Right atrium auricular region (tissue), 2 donors: ENCODE results near the gene TRAPPC3L. TPM values are rescaled to one million over a fixed set of nuclear protein-coding genes. Genes with fewer than 3 reads are reported as not detected.
"Not testable (repeated sequence)": the region's sequence is repeated elsewhere in the genome, so short reads cannot be mapped to it uniquely, and the experiment has no call there.

Source experiments
- DNase-seq: peaks from one replicate; pipeline ENCODE4 v3.0.0-alpha.2; 2019; ENCODE audit warnings: low spot score
- H3K27ac ChIP-seq, 2 donors: fragments of 200-600 bp; sonication (generic); 1 replicate in 1 of 2; 2 replicates in 1 of 2; pipeline ENCODE4 v1.5.1; 2016 to 2019
- H3K27me3 ChIP-seq, 2 donors: fragments of 200-600 bp; sonication (generic); one replicate each; pipeline versions ENCODE4 v1.5.1 to v1.6.0; 2017 to 2019
- H3K36me3 ChIP-seq: fragments of 200-600 bp; sonication (generic); one replicate; pipeline ENCODE4 v1.5.1; 2016
- H3K4me1 ChIP-seq, 2 donors: fragments of 200-600 bp; sonication (generic); one replicate each; pipeline versions ENCODE4 v1.5.1 to v1.6.0; 2017 to 2019
- H3K4me3 ChIP-seq, 2 donors: fragments of 200-600 bp; sonication (generic); 1 replicate in 1 of 2; 2 replicates in 1 of 2; pipeline ENCODE4 v1.5.1; 2017 to 2019; ENCODE audit warnings: mild to moderate bottlenecking in 1 of 2, moderate library complexity in 1 of 2
- H3K9me3 ChIP-seq, 2 donors: fragments of 200-600 bp; sonication (generic); one replicate each; pipeline ENCODE4 v1.5.1; 2019
- total RNA-seq, 2 donors: library from RNA; depleted of rRNA; stranded (reverse); fragments of >200 nt; gene quantifications; one replicate each; pipeline ENCODE4 v1.1.0, GENCODE V29; 2016
- TF ChIP-seq, protein P1 (sequence below), 2 donors: fragments of 200-600 bp; sonication (generic); IDR thresholded peaks; one replicate each; pipeline ENCODE4 v1.5.1; 2019; ENCODE audit warnings: antibody characterized with exemption in 2 of 2

The TRAPPC3L gene
- total RNA-seq, 2 donors from 2014 or later = 0.20 TPM; not detected in 1

DNA sequence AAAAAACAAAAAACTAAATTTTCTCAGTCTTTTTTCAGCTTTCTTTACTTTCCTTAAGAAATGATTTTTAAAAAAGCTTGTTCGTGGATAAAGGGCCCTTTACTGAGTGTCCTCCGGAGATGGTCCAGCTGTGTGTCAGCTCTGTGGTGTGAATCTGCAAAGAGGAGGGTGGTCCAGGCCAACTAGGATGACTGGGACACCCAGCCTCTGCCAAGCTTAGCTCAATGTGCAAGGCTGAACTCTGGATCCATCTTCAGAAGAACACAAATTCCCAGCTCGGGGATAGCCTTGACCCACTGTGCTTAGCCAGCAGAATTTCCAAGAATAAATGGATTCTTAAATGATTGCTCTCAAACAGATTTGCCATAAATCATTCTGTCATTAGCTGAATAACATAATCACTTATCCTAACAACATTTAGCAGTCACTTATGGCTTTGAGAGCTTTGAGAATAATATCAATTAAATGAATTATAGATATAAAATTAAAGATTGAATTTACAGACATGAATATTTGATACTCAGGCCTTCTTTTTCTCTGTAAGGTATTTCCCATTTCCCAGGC is 48.3 kb downstream of the TRAPPC3L start:
- no peaks in the 10 kb centered on the region for H3K4me1 ChIP-seq
- DNase-seq = no peak
- H3K27ac ChIP-seq = no peak overlapping the region
- no peaks in the 10 kb centered on the region for H3K36me3 ChIP-seq
- H3K9me3 ChIP-seq = no peaks in the 10 kb centered on the region
- TF ChIP-seq, protein P1, sequence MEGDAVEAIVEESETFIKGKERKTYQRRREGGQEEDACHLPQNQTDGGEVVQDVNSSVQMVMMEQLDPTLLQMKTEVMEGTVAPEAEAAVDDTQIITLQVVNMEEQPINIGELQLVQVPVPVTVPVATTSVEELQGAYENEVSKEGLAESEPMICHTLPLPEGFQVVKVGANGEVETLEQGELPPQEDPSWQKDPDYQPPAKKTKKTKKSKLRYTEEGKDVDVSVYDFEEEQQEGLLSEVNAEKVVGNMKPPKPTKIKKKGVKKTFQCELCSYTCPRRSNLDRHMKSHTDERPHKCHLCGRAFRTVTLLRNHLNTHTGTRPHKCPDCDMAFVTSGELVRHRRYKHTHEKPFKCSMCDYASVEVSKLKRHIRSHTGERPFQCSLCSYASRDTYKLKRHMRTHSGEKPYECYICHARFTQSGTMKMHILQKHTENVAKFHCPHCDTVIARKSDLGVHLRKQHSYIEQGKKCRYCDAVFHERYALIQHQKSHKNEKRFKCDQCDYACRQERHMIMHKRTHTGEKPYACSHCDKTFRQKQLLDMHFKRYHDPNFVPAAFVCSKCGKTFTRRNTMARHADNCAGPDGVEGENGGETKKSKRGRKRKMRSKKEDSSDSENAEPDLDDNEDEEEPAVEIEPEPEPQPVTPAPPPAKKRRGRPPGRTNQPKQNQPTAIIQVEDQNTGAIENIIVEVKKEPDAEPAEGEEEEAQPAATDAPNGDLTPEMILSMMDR (IDR thresholded peaks at IDR 0.05) = no peak
- no peak overlapping the region for H3K4me3 ChIP-seq
- no peaks in the 10 kb centered on the region for H3K27me3 ChIP-seq

DNA sequence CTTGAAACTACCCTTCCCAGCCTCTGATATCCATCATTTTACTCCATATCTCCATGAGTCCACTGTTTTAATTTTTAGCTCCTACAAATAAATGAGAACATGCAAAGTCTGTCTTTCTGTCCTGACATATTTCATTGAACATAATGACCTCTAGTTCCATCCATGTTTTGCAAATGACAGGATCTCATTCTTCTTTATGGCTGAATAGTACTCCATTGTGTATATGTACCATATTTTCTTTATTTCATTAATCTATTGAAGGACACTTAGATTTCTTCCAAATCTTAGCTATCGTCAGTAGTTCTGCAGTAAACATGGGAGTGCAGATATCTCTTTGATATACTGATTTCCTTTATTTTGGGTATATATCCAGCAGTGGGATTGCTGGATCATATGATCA is 50.3 kb downstream of the TRAPPC3L start:
- H3K27ac ChIP-seq, H3K4me1 ChIP-seq, H3K36me3 ChIP-seq, H3K27me3 ChIP-seq, H3K4me3 ChIP-seq, H3K9me3 ChIP-seq, DNase-seq: not testable (repeated sequence)

DNA sequence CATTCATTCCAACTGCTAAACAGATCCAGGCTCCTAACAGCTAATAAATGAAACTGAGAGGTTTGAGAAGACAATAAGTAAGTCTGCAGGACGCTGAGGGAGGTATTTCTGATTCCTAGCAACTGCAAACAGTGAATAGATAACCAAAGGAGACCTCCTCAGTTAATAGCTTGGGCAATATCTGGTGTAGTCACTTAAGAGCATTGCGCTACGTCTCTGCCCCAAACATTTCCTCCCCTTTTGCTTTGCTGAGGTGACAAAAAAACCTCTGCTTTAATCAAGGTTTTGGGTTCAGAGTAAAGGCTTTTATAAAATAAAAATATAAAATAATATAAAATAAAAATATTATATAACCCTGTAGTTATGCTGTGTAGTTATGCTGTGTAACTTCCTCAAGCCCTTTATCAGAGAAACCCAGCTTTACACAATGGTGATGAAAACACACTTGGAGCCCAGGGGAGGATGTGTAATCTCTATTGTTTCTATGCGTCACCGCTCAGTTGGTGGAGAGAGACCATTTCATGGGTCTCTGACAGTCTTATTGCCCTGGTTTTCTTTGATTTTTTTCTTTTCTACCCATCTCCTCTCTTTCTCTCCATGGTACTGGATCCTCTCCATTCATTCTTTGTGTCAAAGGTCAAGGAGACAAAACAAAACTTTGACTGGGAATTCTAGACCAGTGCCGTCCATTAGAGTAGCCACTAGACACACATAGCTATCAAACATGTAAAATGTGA is 53.0 kb downstream of the TRAPPC3L start:
- TF ChIP-seq, protein P1 (IDR thresholded peaks at IDR 0.05) = no peak
- no peaks in the 10 kb centered on the region for H3K9me3 ChIP-seq
- no peaks in the 10 kb centered on the region for H3K27me3 ChIP-seq
- no peaks in the 10 kb centered on the region for H3K36me3 ChIP-seq
- no peak overlapping the region for H3K4me3 ChIP-seq
- DNase-seq = no peak
- no peaks in the 10 kb centered on the region for H3K4me1 ChIP-seq
- H3K27ac ChIP-seq = no peak overlapping the region

DNA sequence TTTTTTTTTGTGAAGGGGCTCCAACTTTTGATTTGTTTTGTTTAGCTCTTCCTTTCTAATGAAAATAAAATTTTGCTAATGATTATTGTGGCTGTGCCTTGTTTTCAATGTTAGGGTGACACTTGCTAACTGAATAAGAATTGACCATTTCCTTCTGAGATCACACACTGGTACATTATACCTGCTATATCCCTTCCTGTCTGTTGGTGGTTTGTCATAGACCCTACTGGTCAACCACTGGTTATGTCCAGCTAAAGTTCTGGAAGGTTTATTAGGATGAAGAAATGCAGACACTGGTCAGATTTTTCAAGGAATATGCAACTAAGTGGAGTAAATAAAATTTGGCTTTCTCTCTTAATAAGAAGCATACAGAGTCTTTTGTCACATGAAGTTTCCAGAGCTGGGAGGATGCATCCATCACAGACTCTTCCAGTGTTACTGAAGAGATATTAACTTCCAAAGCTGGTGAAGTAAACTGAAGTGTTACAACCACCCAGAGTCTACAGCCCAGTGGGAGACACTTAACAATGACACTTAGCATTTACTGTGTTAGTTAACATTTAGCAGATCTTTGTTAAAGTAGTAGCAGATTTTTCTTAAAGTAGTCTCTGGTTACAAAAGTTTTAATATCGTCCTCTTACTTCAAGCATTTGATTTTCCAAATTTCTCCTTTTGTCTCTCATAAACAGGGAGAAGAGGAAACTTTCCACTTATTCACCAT is 53.7 kb downstream of the TRAPPC3L start:
- H3K36me3 ChIP-seq = no peaks in the 10 kb centered on the region
- no peak overlapping the region for H3K27ac ChIP-seq
- DNase-seq = no peak
- H3K4me1 ChIP-seq = no peaks in the 10 kb centered on the region
- TF ChIP-seq, protein P1 (IDR thresholded peaks at IDR 0.05) = no peak
- H3K4me3 ChIP-seq = no peak overlapping the region
- no peaks in the 10 kb centered on the region for H3K27me3 ChIP-seq
- H3K9me3 ChIP-seq = no peaks in the 10 kb centered on the region

DNA sequence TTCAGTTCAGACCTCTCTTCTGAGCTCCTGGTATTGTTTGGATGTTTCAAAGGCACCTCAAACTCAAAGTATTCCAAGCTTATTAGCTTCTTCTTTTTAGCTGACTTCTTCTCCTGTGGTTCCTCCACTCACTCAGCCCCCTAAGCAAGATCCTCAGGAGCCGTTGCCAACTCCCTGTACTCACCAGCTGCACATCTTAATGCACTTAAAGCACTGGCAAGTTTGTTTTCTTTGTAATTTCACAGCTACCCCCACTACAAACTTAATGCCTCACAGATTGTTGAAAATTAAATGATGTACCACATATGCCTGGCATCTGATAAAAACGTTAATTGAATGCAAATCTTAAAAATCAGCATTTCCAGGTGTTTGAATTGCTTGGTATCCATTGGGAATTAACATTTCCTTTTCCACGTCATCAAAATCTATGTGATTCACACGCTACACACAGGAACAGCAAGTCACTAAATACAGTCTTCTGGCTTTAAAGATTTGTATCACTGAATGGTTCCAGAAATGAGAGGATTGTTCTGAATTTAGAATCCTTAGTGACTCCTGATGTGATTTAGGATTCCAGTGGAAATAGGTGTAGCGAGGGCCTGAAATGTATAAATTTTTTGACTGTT is 59.8 kb downstream of the TRAPPC3L start:
- DNase-seq = no peak

More for the DNA sequence above, 59.8 kb downstream of the TRAPPC3L start:
- TF ChIP-seq, protein P1 (IDR thresholded peaks at IDR 0.05) = no peak
- Histone ChIP-seq H3K27me3 (no peaks in the 10 kb centered on the region), H3K4me1 (no peaks in the 10 kb centered on the region), H3K4me3 (no peak overlapping the region), H3K36me3 (no peaks in the 10 kb centered on the region), H3K27ac (no peak overlapping the region), H3K9me3 (no peaks in the 10 kb centered on the region)
